HepG2 (cell line): ENCODE results near the gene CLDN5.

Source experiments
- CTCF ChIP-seq: sonication (generic); formaldehyde crosslinking; IDR thresholded peaks from 2 replicates; pipeline ENCODE4 v1.5.0; 2020; ENCODE audit warnings: mild to moderate bottlenecking, missing genetic modification reagents, moderate library complexity
- HNRNPL ChIP-seq: fragments of 200-400 bp; formaldehyde crosslinking; IDR thresholded peaks from 2 replicates; pipeline ENCODE4 v1.6.1; 2017; ENCODE audit warnings: mild to moderate bottlenecking, low read depth, low read length
- MAZ ChIP-seq, 2 experiments: sonication (generic) in 1 of 2; formaldehyde crosslinking in 1 of 2; IDR thresholded peaks; 2 replicates each; pipeline versions ENCODE4 v1.5.0 to v1.6.1; 2012 to 2020; ENCODE audit warnings: low read depth in 2 of 2, mild to moderate bottlenecking in 2 of 2, borderline replicate concordance in 1 of 2, improper control_type of control experiment in 1 of 2, low read length in 1 of 2, missing genetic modification reagents in 1 of 2, moderate library complexity in 1 of 2
- ZFP91 ChIP-seq: sonication (generic); formaldehyde crosslinking; IDR thresholded peaks from 2 replicates; pipeline ENCODE4 v1.9.0; 2022; ENCODE audit warnings: missing genetic modification reagents, mild to moderate bottlenecking, borderline replicate concordance
- ZNF274 ChIP-seq: sonication (generic); formaldehyde crosslinking; IDR thresholded peaks from 2 replicates; pipeline ENCODE4 v1.5.1; 2020; ENCODE audit warnings: mild to moderate bottlenecking, missing genetic modification reagents
- ZNF737 ChIP-seq: sonication (generic); formaldehyde crosslinking; IDR thresholded peaks from 2 replicates; pipeline ENCODE4 v1.5.0; 2020; ENCODE audit warnings: missing genetic modification reagents, mild to moderate bottlenecking, borderline replicate concordance

GRCh38 chr22:19479355-19480172, 44.6 kb downstream of the CLDN5 start, which contains the start of gene CDC45:
- TF ChIP-seq MAZ (IDR thresholded peaks at IDR 0.05; ENCODE audit: borderline replicate concordance, low read depth, low read length) (peak; percentile 71; the same call in 1 of the 2 replicates), MAZ (CRISPR knock-in tag; IDR thresholded peaks at IDR 0.05; ENCODE audit: low read depth) (peak; percentile 31; the same call in 1 of the 2 replicates), ZFP91 (CRISPR knock-in tag) (peak; percentile 30; the same call in 1 of the 2 replicates), CTCF (no peak), ZNF737 (no peak), HNRNPL (no peak), ZNF274 (CRISPR knock-in tag) (0 out of 2 replicates have a peak, but pooled peaks have one; percentile 71)
